K562 (cell line): ENCODE measurements around the gene PCF11.

Experiments used
- CGGBP1 ChIP-seq: fragments of 250-450 bp; sonication (Bioruptor Pico); IDR thresholded peaks from 2 replicates; pipeline ENCODE4 v1.9.0; 2021; ENCODE audit warnings: mild to moderate bottlenecking
- CTCF ChIP-seq, 3 experiments: IDR thresholded peaks in 2 of 3; conservative IDR thresholded peaks in 1 of 3; 2 replicates each; pipeline ENCODE4 v1.5.1; 2011 to 2012; ENCODE audit warnings: low read length in 3 of 3, mild to moderate bottlenecking in 3 of 3, control low read depth in 2 of 3, improper control_type of control experiment in 1 of 3, inconsistent platforms in 1 of 3, low read depth in 1 of 3, mixed read lengths in 1 of 3, moderate library complexity in 1 of 3; ENCODE audit not compliant: insufficient read depth in 2 of 3
- NFIC ChIP-seq: fragments of 450-650 bp; IDR thresholded peaks from 2 replicates; pipeline ENCODE4 v1.6.1; 2017; ENCODE audit warnings: mild to moderate bottlenecking, inconsistent platforms
- U2AF2 ChIP-seq: fragments of 200-400 bp; formaldehyde crosslinking; optimal IDR thresholded peaks from 2 replicates; pipeline ENCODE3; 2017; ENCODE audit warnings: low read depth, mild to moderate bottlenecking, low read length
- ZNF644 ChIP-seq: fragments of 200-800 bp; sonication (Bioruptor generic); IDR thresholded peaks from 2 replicates; pipeline ENCODE4 v1.6.1; 2016; ENCODE audit warnings: low read depth, missing genetic modification characterization, missing compliant biosample characterization

GRCh38 chr11:83161610-83162199, 4.8 kb downstream of the PCF11 start:
- TF ChIP-seq CGGBP1 (CRISPR knock-in tag) (no peak), NFIC (no peak), CTCF (IDR thresholded peaks at IDR 0.05 in 2 of 3, conservative IDR thresholded peaks at IDR 0.05 in 1 of 3; ENCODE audit: insufficient read depth in 2 of 3, low read depth in 1 of 3, low read length in 3 of 3) (no peak), U2AF2 (no peak), ZNF644 (tag) (no peak)
